NCI-H2107 treated with DMSO at 0.1 percent for 48 hours (cell line): ENCODE results near the gene RNF220.

Experiments used
- DNase-seq: peaks from one replicate; lab custom pipeline; 2025; ENCODE audit not compliant: unreplicated experiment; lab: John Stamatoyannopoulos, UW

The RNF220 gene

DNA sequence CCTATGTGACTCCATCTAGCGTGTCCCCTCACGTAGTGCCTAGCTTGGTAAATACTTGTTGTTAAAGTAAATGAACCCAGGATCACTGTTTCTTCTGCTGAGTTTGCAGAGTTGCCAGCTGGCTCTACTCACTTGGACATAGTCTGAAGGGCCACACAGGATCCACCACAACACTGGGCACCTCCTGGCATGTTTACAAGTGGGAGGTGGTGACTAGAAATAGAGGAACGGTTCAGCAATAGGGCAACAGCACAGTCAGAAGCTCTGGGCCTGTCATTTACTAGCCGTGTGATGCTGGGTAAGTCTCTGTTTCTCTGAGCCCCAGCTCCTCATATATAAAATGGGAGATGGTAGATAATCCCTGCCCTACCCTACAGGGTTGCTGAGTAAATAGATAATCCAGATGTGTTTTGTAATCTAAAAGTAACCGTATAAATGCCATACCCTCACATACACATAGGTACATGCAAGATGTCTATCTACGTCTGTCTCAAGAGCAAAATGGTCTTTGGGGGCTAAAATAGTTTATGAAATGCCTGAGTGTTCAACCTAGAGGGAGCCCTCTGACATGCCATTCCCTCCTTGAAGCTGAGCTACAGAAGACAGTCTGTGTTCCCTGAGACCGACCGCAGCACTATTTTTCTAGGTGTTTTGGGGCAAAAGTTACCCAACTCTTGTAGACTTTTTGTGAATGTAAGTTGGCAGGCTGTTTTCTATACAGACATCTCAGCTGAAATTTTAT lies 20.5 kb downstream of the RNF220 start:
- DNase-seq = no peak

DNA sequence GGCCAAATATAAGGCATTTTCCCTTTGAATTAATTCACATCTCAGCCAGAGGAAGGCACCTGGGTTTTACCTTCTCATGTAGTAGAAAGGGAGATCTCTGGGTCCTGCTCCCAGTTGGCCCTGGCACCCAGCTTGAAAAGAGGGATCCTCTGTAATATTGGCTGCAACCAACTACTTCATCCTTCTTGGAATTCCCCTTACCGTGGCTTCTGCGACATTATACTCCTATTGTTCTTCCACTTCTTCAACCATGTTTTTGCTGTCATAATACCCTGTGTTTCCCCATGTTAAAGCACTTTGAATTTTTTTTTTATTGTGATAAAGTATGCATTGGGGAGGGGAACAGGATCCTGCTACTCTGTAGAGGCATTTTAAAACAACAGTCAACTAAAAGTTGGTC lies 26.8 kb downstream of the RNF220 start:
- DNase-seq = no peak

DNA sequence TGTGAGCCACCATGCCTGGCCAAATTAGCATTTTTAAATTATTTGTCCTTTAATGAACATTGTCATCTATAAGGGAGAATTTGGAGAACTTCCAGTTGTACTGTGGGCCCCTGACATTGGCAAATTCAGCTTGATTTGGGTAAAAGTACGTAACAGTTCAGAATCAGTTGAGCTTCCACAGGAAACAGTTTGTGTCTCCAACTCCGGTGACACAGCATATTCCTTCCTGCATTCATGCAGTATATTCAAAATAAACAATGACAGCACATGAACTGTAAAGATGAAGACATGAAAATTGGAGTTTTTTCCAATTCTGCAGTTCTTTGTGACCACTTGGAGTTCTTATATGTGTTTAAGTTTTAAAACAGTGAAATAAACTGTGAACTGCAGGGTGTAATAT lies 28.2 kb downstream of the RNF220 start:
- no peak for DNase-seq

- no peak for DNase-seq
Observed at GRCh38 chr1:44436401-44437106, 31.5 kb downstream of the RNF220 start.

- DNase-seq = no peak
Observed at GRCh38 chr1:44437107-44437716, 32.2 kb downstream of the RNF220 start.

DNA sequence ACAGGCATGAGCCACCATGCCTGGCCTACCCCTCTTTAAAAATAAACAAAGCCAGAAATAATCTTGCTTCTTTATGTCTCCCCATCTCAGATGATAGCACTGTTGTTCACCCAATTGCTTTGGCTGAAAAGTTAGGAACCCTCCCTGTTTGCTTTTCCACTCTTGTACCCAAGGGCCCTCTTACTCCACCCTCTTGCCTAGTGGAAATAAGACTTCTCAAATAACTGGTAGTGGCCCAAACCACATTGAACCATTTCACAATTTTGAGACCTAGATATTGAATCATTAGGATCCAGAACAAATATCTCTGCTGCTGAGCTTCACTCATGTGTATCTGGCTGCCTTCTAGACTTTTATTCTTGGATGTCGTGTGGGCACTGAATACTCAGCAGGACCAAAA lies 37.7 kb downstream of the RNF220 start:
- no peak for DNase-seq

DNA sequence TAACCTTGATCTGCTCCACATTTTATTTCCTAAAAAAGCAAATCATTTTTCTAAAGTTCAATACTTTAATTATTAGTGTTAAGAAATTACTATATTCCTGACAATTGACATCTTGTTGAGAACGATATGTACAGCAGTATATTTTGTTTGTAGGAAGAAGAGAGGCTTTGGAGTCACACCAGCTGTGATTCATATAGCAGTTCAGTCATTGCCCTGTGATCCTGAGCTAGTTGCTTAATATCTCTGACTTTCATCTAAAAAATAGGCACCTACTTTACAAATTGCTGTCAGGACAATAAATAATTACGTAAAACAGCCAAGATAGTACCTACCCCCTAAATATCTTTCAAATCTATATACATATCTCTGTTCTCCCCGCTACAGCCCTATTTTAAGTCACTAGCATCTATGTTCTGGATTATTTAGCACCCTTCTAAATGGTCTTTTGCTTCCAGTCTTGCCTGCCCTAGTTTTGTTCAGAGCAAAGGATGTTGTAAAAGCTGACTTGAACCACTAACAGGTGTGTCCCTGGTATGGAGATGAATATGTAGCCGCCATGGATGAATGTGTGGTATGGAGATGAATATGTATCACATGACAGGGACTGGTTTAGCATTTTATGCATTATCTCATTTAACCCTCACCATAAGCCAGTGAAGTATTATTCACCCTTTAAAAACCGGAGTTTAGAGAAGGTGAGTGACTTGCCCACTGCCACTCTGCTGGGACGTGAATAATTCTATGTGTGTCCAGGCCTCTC lies 42.2 kb downstream of the RNF220 start:
- no peak for DNase-seq

DNA sequence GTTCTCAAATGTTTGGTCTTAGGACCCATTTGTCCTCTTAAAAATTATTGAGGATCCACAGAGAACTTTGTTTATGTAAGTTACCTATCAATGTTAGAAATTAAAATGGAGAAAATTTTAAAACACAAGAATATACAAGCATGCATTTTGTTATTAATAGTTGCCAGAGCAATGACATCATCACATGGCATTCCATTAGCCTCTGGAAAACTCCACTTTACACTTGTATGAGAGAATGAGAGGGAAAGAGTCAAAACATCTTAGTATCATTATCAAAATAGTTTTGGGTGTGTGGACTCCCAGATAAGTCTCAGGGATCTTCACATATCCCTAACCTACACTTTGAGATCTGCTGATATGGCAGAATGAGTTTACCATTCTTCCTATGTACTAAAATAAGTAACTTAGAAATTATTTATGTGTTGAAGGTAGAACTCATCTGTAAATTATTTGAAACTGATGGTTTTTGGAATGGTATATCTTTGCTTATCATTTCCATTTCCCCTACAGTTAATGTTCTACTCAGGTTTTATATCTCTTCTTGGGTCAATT lies 48.8 kb downstream of the RNF220 start:
- no peak for DNase-seq

GRCh38 chr1:44454704-44455103 lies 49.6 kb downstream of the RNF220 start:
- DNase-seq = no peak

- no peak for DNase-seq
Observed at GRCh38 chr1:44460107-44460882, 55.2 kb downstream of the RNF220 start.

DNA sequence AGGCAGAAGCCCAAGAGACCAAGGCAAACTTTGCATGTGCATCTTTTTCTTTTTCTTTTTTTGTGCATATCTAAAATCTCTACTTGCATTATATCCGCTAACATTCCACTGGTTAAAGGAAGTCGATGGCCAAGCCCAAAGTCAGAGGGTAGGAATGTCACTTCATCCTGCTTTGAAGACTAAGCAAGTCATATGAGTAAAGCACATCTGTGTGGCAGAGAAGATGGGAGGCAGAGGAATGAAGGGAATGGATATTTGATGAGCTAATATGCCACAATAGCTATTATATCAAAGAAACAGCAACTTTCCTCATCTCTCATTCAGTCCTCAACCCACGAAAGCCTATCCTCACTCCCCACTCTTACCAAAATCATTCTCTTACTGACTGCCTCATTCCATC lies 59.3 kb downstream of the RNF220 start:
- DNase-seq = no peak

GRCh38 chr1:44467566-44467965 lies 62.5 kb downstream of the RNF220 start:
- no peak for DNase-seq

DNA sequence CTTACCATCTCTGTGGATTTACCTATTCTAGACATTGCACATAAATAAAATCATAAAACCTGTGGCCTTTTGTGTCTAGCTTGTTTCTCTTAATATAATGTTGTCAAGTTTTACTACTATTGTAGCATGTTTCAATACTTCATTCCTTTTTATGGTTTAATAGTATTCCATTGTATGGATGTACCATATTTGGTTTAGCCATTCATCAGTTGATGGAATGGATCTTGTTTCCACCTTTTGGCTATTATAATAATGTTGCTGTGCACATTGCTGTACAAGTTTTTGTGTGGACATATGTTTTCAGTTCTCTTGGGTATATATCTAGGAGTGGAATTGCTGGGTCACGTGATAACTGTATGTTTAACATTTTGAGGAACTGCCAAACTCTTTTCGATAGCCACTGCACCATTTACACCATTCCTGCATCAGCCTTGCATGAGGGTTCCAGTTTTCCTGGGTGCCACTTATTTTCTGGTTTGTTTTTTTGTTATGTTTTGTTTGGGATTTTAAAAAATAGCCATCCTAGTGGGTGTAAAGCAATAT lies 66.9 kb downstream of the RNF220 start:
- no peak for DNase-seq

GRCh38 chr1:44472620-44473525 lies 67.8 kb downstream of the RNF220 start:
- no peak for DNase-seq

DNA sequence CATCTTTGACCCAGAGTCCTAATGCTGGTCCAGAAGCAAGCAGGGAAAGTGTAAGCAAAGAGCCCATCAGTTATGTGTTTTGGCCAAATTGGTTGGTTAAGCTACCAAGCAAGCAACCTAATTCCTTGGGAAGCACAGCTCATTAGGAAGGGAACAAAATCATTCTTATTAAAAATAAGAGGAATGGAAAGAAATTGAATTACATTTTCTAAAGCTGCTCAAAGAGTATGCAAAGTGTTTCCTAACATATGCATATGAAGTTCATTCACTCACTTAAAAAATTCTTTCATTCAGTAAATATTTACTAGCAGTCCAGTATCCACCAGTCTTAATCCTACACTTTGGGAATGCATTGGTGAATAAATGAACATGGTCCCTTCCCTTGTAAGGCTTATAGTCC lies 71.8 kb downstream of the RNF220 start:
- DNase-seq = no peak

- DNase-seq = no peak
Observed at GRCh38 chr1:44481701-44482100, 76.6 kb downstream of the RNF220 start.

DNA sequence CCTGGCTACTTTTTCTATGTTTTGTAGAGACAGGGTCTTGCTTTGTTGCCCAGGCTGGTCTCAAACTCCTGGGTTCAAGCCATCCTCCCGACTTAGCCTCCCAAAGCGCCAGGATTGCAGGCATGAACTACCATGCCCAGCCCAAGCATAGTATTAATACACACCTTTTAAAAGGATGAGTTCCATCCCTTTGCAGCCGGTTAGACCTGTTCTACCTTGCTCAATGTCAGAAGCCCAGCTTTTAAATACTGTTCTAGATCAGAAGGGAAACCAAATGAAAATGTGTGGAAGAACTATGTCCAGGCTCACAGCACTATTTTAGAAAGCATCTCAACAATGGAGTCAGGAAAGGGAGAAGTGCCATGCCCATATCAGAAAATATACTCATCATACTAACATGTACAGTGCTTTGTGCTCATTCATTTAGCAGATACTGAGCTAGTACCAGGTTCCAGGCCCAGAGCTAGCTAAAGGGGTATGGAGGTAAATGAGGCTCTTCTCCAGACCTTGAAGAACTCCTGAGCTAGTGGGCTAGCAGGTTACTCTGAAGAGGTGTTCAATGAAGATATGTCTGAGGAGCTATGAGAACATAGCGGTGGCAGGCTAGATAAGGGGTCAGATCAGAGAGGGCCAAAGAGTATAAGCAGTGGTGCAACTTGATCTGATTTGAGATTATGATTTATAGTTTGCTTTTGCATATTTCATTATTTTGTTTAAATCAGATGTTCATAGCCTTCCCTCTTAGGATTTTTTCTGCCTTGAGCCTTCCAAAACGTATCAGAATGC lies 78.2 kb downstream of the RNF220 start:
- no peak for DNase-seq

- DNase-seq = no peak
Observed at GRCh38 chr1:44484155-44484688, 79.2 kb downstream of the RNF220 start.
